Spinal cord (tissue), 10 donors: ENCODE results near the gene IL24. TPM values are rescaled to one million over a fixed set of nuclear protein-coding genes. Genes with fewer than 3 reads are reported as not detected.

Source experiments
- DNase-seq, 6 donors: peaks; one replicate each; pipeline versions ENCODE4 v3.0.0 to v3.0.0-alpha.2; 2013 to 2015; ENCODE audit warnings: low spot score in 6 of 6, low read depth in 4 of 6
- H3K27ac ChIP-seq: one replicate; pipeline ENCODE4 v1.5.1; 2013; ENCODE audit warnings: low read depth, low read length, control low read depth
- H3K27me3 ChIP-seq: one replicate; pipeline ENCODE4 v1.6.1; 2013; ENCODE audit warnings: low read length; ENCODE audit not compliant: control insufficient read depth, insufficient read depth
- H3K36me3 ChIP-seq: one replicate; pipeline ENCODE4 v1.6.1; 2013; ENCODE audit warnings: low read length; ENCODE audit not compliant: control insufficient read depth, insufficient read depth
- H3K4me1 ChIP-seq: one replicate; pipeline ENCODE4 v1.6.1; 2013; ENCODE audit warnings: low read length; ENCODE audit not compliant: control insufficient read depth, insufficient read depth
- H3K4me3 ChIP-seq: one replicate; pipeline ENCODE4 v1.5.1; 2013; ENCODE audit warnings: low read depth, low read length, control low read depth
- H3K9me3 ChIP-seq: one replicate; pipeline ENCODE4 v1.6.1; 2013; ENCODE audit warnings: low read length; ENCODE audit not compliant: control insufficient read depth, insufficient read depth
- WGBS: methylation state at CpG from one replicate; pipeline ENCODE4 v1.1.5; 2013; ENCODE audit warnings: missing lambda C conversion rate; ENCODE audit not compliant: insufficient coverage; 5-methylcytosine and 5-hydroxymethylcytosine counted together
- polyA plus RNA-seq, 2 donors: library from polyadenylated mRNA; unstranded; fragments of 120-200 nt; gene quantifications; one replicate each; pipeline ENCODE4 v1.2.1, GENCODE V29; 2013; ENCODE audit not compliant: insufficient read length in 2 of 2
- total RNA-seq, 2 donors: library from RNA; depleted of rRNA in 1 of 2; stranded (reverse); fragments of 120-200 nt in 1 of 2; fragments of >200 nt in 1 of 2; gene quantifications; one replicate each; pipeline versions ENCODE4 v1.2.3 to v1.2.4, GENCODE V29; 2013 to 2014
- donor health status: healthy.

IL24 gene
- total and polyA plus RNA-seq, 4 donors = 0.29 to 0.52 TPM; not detected in 2

DNA sequence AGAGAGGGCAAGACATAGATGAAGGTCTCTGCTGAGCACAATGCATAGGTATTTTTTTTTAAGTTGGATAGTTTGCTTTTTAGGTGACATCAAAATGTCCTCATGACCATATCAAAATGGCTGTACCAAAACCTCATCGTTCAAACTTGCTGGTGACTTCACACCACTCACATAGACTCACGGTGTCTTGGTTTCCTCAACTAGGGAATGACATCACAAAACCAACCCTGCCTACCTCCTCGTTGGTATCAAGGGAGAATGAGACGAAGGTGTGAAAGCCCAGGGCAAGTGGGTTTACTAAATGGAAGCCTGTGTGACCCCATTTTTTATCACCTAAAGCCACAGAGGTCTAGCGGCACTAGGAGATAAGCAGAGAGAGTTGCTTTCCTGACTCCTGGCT is 47.5 kb downstream of the IL24 start:
- no peaks in the 10 kb centered on the region for H3K36me3 ChIP-seq
- no peak for DNase-seq
- WGBS = no CpG with 5 or more reads among the region's 5 CpGs
- H3K27ac ChIP-seq = no peak overlapping the region
- H3K27me3 ChIP-seq = no peaks in the 10 kb centered on the region
- no peak overlapping the region for H3K4me3 ChIP-seq
- H3K4me1 ChIP-seq = no peaks in the 10 kb centered on the region
- no peaks in the 10 kb centered on the region for H3K9me3 ChIP-seq

DNA sequence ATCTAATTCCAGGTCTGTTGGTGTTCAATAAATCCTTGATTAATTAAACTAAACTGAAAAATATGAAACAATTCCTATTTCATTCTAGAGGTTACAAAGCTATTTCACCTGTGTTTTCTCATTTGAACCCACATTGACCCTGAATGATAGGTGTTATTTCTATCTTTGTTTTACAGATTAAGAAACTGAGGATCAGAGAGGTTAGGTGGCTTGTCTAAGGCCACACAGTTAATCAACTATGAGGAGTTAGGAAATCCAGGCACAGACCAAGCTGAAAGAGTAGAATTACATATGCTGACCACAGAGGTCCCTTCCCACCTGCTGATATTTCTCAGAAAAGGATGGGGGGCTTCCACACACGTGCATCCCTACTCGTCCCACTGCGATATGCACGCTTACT is 48.5 kb downstream of the IL24 start:
- H3K27ac ChIP-seq = no peak overlapping the region
- H3K4me3 ChIP-seq = no peak overlapping the region
- H3K9me3 ChIP-seq = no peaks in the 10 kb centered on the region
- no peaks in the 10 kb centered on the region for H3K36me3 ChIP-seq
- no peaks in the 10 kb centered on the region for H3K4me1 ChIP-seq
- no CpG with 5 or more reads among the region's 4 CpGs for WGBS
- no peak for DNase-seq
- H3K27me3 ChIP-seq = no peaks in the 10 kb centered on the region

DNA sequence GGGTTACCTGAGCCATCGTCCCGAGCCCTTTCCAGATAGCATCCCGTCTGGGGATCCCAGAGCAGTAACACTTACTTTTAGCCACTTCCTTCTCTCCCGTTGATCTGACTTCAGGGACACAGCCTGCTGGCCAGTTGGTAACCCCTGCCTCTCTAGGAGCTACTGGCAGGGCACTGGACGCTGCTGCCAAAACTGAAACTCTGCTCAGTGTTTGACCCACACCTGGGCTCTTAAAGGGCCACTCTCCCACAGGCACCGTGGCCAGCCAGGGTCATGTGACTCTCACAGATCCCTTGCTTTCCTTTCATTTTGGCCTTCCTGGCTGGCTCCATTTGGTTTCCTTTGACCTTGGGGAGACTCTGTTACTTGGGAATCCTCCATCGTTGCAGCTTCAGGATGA is 49.0 kb downstream of the IL24 start, which contains the start of gene PIGR:
PIGR (minus strand) TSS at position 206 of the 400 bp plus-strand sequence. CDS start 5,935 bp downstream, outside the sequence.
- WGBS = 76% methylated on average over 7 of the region's 7 CpGs
- Histone ChIP-seq H3K27me3 (no peaks in the 10 kb centered on the region), H3K9me3 (no peaks in the 10 kb centered on the region), H3K4me1 (no peaks in the 10 kb centered on the region), H3K27ac (no peak within 1 kb of the TSS), H3K36me3 (no peaks in the 10 kb centered on the region), H3K4me3 (no peak within 1 kb of the TSS)
- no peak for DNase-seq

DNA sequence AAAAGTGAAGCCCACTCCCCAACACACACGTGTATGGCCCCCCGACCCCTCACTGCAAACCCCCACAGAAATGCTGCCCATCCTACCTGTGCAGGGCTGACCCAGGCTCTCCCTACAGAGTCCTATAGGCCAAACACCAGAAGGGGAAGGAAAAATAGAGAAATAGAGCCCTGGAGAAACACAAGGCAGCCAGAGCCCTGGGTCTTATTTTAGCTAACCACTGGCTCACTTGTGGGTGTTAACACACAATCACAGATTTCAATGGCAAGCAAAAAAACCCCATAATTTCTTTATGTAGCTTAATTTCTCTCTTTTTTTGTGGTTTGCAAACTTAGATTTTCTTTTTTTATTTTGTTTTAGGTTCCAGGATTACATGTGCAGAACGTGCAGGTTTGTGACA is 50.0 kb downstream of the IL24 start:
- Histone ChIP-seq H3K9me3 (no peaks in the 10 kb centered on the region), H3K27me3 (no peaks in the 10 kb centered on the region), H3K27ac (no peak overlapping the region), H3K4me1 (no peaks in the 10 kb centered on the region), H3K4me3 (no peak overlapping the region), H3K36me3 (no peaks in the 10 kb centered on the region)
- WGBS = 86% methylated on average over 3 of the region's 3 CpGs
- no peak for DNase-seq

DNA sequence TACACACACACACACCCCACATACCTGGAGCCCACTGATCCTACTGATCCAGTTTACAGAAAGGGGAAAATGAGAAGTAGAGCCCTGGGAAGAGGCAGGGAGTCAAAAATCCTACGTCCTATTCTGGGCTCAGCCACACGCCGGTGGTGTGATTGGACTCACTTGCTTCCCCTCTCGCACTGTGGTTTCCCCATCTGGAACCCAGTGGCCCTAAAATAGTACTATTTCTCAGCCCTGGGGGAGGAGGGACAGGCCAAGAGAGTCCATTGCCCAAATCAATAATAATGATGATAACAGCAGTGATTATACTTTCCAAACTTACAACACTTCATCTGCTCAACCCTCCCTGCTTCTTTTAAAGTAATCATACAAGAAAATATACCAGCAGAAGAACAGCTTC is 52.0 kb downstream of the IL24 start:
- Histone ChIP-seq H3K4me3 (no peak overlapping the region), H3K4me1 (peaks cover 3% of the 10 kb centered on the region), H3K9me3 (no peaks in the 10 kb centered on the region), H3K27me3 (no peaks in the 10 kb centered on the region), H3K36me3 (no peaks in the 10 kb centered on the region), H3K27ac (no peak overlapping the region)
- no CpG with 5 or more reads among the region's 4 CpGs for WGBS
- no peak for DNase-seq

DNA sequence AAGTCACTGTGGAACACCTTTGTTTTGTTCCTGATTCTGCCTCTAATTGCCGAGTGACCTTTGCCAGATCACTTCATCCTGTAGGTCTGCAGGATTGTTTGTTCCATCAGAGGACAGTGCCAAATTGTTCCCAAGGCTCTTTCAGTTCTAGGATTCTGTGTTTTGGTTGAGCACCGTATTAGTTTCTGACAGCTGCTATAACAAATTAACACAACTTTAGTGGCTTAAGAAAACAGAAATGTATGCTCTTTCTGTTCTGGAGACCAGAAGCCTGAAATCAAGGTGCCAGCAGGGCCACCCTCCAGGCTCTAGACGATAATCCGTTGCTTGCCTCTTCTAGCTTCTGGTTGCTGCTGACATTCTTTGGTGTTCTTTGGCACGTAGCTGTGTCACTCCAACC is 52.4 kb downstream of the IL24 start:
- peaks cover 3% of the 10 kb centered on the region for H3K4me1 ChIP-seq
- H3K27ac ChIP-seq = no peak overlapping the region
- no peaks in the 10 kb centered on the region for H3K9me3 ChIP-seq
- no peaks in the 10 kb centered on the region for H3K27me3 ChIP-seq
- 94% methylated on average over 3 of the region's 5 CpGs for WGBS
- no peaks in the 10 kb centered on the region for H3K36me3 ChIP-seq
- no peak overlapping the region for H3K4me3 ChIP-seq
- DNase-seq = no peak

DNA sequence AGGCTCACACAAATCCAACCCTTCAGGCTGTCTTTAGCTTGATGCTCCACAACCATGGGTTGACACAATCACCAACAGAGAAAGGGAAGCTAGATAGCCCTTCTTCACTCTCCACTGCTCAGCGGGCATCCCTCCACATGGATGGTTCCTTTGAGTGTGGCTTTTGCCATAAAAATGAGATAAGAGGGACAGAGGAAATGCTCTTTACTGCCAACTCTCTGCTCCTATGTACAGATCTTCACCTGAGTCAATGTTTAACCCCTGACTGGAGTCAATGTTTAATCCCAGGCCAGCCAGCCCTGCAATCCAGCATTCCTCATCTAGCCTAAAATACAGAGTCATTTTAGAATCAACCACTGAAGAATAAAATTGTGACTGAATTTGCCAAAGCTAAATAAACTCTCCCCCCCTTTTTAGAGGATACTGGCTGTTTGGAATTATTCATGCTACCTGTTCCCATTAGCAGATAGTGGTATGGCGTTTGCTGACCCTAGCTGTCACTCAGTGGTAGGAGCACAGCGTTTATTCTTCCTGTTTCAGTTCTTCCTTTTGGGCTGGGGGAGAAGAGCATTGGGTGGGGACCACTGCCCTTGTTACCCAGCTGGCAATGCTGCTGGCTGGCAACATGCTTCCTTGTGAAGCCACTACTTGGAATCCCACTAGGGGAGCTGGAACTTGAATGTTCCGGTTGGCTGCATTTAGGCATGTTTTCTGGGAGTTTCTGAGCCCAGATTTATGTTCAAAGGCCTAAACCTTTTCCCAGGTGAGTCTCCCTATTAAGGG is 54.3 kb downstream of the IL24 start:
- 80% methylated on average over 1 of the region's 4 CpGs for WGBS

DNA sequence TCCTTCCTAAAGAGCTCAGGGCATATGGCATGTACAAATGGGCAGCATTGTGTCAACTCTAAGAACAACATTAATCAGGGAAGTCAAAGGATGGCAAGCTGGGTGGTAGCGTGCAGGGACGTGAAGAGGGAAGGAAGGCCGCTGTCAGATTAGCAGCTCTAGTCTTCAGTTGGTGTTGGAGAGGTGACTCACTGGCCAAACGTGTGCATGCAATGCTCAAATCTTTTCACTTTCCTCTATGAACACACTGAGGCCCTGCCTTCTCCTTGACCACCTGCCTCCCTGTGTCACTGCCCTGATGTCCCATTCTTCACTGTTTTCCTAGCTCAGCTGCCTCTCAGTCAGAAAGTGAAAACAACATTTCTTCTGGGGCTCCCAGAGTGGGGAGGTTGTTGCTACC is 54.9 kb downstream of the IL24 start:
- no peak for DNase-seq
- Histone ChIP-seq H3K27ac (no peak overlapping the region), H3K36me3 (no peaks in the 10 kb centered on the region), H3K9me3 (no peaks in the 10 kb centered on the region), H3K4me3 (no peak overlapping the region), H3K27me3 (no peaks in the 10 kb centered on the region), H3K4me1 (peaks cover 8% of the 10 kb centered on the region)
- WGBS = no CpG with 5 or more reads among the region's 4 CpGs

More for the DNA sequence above, 54.3 kb downstream of the IL24 start:
- no peak overlapping the region for H3K4me3 ChIP-seq
- no peaks in the 10 kb centered on the region for H3K9me3 ChIP-seq
- DNase-seq = no peak
- H3K27ac ChIP-seq = no peak overlapping the region
- H3K27me3 ChIP-seq = no peaks in the 10 kb centered on the region
- no peaks in the 10 kb centered on the region for H3K36me3 ChIP-seq
- peaks cover 8% of the 10 kb centered on the region for H3K4me1 ChIP-seq

DNA sequence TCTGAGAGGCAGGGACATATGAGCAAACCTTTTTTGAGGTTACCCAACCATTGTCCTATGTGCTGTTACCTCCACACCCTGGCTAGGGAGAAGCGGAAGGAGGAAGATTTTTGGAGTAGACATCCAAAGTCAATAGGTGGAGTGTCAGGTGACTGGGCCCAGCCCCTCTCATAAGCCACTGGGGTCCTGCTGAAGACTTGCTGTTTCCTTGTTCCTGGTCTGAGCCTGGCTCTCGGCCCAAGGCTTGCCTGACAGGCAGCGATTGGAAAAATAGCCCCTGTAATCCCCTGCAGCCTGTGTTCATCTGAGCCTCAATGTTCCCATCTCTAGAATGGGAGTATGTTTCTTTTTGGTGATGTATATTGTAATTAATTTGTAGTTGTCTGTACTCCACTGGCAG is 55.9 kb downstream of the IL24 start:
- Histone ChIP-seq H3K27ac (no peak overlapping the region), H3K27me3 (no peaks in the 10 kb centered on the region), H3K4me1 (peaks cover 8% of the 10 kb centered on the region), H3K36me3 (no peaks in the 10 kb centered on the region), H3K4me3 (no peak overlapping the region), H3K9me3 (no peaks in the 10 kb centered on the region)
- DNase-seq = no peak
- WGBS = 80% methylated on average over 1 of the region's 3 CpGs

DNA sequence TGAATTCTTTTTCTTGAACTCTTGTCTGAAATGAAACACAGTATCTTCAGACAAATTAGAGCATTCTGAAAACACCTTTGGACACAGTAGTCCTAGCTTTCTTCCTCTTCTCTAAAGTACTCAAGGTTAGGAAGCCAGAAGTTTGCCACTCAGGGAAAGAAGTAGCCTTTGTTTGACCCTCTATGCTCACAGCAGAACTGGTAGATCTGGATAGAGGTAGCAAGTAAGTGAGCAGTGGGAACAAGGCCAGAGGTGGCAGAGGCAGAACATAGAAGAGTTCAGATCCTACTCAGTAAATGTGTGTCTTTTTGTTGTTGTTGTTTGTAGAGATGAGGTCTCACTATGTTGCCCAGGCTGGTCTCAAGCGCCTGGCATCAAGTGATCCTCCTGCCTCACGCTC is 56.4 kb downstream of the IL24 start:
- Histone ChIP-seq H3K9me3 (no peaks in the 10 kb centered on the region), H3K27ac (no peak overlapping the region), H3K4me3 (no peak overlapping the region), H3K4me1 (peaks cover 8% of the 10 kb centered on the region), H3K36me3 (no peaks in the 10 kb centered on the region), H3K27me3 (no peaks in the 10 kb centered on the region)
- WGBS = 94% methylated on average over 2 of the region's 2 CpGs
- DNase-seq = no peak
